Renal cortical epithelial cell (primary cell): ENCODE measurements around the gene CEP89. TPM values are rescaled to one million over a fixed set of nuclear protein-coding genes. Genes with fewer than 3 reads are reported as not detected.
"Not testable (repeated sequence)": the region's sequence is repeated elsewhere in the genome, so short reads cannot be mapped to it uniquely, and the experiment has no call there.

Experiments
- DNase-seq: peaks from one replicate; pipeline ENCODE4 v3.0.0-alpha.2; 2011; ENCODE audit warnings: low read depth
- total RNA-seq: library from RNA; depleted of rRNA; stranded (reverse); fragments of >200 nt; gene quantifications from 2 replicates; pipeline ENCODE4 v1.2.3, GENCODE V29; 2014

CEP89 gene
- total RNA-seq, 1 donor from 2014 or later: 22.4 TPM

GRCh38 chr19:32895384-32895783 is 76.4 kb downstream of the CEP89 start:
- no peak for DNase-seq

DNA sequence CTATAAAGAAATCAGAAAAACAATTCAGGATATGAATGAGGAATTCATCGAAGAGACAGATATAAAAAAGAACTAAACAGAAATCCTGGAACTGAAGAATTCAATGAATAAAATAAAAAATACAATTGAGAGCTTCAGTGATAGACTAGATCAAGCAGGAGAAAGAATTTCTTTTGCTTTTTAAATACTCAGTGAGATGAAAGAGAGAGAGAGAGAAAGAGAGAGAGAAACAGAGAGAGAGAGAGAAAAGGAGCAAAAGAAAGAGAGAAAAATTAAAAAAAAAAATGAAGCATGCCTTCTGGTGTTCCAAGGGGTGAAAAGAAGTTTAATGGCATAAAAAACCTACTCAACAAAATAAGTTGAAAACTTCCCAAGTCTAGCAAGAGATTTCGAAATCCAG is 80.1 kb downstream of the CEP89 start:
- DNase-seq: no peak

GRCh38 chr19:32890841-32891240 is 80.9 kb downstream of the CEP89 start:
- DNase-seq: no peak

DNA sequence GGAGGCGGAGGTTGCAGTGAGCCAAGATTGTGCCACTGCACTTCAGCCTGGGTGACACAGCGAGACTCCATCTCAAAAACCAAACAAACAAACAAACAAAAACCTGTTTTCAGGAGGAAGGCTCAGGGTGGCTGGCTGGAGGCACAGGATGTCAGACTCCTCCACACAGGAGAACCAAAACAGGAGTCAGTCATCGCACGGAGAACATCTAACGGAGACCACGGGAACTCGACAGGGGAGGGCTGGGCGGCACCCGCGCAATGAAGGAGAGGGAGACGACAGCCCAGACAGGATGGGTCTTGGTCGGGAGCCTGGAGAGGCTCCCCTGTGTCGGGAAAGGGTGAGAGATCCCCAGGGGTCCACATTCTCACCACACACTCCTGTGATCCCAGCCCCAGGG is 81.4 kb downstream of the CEP89 start:
- DNase-seq: no peak

- no peak for DNase-seq
Observed at GRCh38 chr19:32889137-32889934, 82.4 kb downstream of the CEP89 start.

DNA sequence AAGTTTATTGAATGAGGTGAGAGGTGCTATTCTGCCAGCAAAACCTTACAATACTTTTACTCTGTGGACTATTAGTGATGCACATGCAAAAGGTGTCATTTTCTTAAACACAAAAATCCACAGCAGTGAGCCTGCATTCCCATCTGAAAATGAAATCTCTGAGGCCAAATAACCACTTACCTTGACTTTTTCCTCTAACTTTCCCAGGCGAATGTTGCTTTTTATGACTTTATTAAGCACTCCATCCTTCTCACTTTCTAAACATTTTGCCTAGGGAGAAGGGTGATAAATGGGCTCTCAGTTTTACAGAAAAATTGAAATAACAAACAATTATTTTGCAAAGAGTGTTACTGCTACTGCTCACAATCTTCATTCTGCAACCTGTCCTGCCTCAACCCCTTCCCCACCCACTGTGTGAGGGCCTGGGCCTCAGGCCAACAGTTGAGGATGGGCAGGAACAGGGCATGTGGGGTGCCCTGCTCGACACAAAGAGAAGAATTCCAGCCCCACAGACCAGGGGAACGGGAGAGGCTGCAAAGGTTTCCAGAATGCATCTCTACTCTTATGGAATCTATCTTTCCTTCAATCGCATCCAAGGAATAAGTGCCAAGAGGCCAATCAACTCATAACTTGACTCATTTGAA is 84.1 kb downstream of the CEP89 start:
- DNase-seq: no peak

DNA sequence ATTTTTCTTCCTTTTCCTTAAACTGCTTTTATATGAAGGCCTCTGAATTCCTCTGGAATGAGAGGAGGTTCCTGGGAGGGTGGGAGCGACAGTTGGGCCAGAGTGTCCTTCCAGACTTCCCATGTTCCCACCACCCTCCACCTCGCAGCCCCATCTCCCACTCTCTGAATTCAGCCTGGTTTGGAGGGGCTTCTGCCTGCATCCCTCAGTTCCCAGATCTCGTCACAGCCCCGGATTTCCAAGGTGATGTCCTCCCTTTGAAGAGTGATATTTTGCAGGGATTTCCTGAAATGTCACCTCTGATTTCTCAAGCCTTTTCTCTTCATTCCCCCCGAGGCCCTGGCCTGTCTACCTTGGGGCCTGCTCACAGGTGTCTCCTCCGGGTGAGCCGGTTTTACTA is 85.5 kb downstream of the CEP89 start:
- no peak for DNase-seq

DNA sequence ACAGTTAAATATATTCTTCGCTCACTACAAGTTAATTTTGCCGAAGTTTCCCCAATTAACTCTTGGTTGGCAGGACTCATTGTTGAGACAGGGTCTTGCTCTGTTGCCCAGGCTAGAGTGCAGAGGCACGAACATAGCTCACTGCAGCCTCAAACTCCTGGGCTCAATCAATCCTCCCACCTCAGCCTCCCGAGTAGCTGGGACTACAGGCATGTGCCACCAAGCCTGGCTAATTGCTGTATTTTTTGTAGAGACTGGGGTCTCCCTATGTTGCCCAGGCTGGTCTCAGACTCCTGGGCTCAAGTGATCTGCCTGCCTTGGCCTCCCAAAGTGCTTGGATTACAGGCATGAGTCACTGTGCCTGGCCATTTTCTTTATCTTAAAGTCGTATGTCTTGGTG is 86.5 kb downstream of the CEP89 start:
- not testable (repeated sequence) for DNase-seq

DNA sequence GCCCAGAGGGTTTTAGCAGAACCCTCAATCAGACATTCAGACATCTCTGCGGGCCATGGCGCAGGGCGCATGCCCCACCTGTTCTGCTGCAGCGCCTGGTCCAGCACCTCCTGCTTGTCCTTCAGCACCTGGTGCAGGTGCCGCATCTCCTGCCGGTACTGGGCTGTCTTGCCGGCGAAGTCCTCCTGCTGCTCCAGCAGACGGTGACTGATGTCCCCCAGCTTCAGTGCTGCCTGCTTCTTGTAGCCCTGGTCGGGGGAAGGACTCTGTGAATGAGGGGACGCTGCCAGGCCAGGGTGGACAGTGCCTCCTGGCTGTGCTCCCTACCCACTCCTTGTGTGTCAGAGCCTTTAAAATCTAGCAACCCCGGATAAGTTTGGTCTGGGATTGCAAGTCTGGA is 90.0 kb downstream of the CEP89 start:
- DNase-seq: no peak

DNA sequence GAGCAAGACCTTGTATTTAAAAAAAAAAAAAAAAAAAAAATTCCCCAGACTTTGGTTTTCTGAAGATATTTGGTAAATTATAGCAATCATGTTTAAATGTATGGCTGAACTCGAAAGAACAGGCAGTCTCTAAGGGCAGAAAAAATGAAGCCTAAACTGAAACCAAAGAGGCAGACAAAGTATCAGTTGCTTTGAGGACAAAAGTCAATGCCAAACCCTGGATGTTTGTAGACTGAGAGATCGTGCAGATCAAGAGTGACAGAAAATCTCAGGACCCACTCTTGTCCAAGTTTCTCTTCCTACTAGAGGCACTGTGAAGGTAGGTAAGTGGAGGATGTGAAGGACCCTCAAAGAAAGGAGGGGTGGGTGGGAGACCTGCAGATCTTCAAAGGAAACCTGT is 91.1 kb downstream of the CEP89 start:
- DNase-seq: no peak

GRCh38 chr19:32879741-32880140 is 92.0 kb downstream of the CEP89 start:
- no peak for DNase-seq

GRCh38 chr19:32878988-32879387 is 92.8 kb downstream of the CEP89 start:
- DNase-seq: no peak

DNA sequence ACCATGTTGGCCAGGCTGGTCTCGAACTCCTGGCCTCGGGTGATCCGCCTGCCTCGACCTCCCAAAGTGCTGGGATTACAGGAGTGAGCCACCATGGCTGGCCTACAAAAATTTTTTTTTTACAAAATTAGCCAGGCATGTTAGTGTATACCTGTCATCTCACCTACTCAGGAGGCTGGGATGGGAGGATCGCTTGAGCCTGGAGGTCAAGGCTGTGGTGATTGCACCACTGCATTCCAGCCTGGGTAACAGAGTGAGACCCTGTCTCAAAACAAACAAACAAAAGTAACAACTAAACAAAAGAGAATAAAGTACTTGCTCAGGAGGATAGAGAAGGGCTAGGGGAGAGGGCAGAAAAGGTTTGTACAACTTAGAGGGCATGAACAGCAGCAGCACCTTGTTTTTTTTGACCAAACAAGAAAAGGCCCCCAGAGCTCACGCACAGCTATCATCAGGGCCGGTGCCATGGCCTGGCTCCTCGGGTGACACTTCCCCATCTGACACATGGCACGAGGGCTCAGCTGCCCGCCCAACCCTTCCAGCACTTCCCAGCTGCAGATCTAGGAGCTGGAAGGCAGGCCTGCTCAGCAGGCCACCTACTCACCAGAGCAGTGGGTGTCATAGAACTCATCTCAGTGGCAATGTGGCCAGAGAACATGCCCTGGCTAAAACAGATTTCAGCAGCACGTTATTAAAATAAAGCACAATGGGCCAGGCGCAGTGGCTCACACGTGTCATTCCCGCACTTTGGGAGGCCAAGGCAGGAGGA is 93.6 kb downstream of the CEP89 start:
- no peak for DNase-seq

- no peak for DNase-seq
Observed at GRCh38 chr19:32877323-32877912, 94.3 kb downstream of the CEP89 start.

DNA sequence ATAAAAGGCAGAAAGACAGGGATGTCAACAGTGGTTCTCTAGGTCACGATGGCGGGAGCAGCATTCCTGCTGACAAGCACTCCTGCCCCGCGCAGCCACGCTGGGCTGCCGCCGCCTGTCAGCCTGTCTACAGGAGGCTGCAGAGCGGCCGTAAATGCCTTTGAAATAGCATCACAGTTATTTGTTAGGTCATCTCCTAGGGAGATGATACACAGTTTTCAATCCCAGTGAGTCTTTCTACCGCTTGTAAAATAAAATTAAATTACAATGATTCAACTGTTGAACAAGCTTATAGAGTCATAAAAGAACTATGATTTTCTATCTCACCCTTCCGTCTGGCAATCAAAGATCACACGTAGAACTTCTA is 94.9 kb downstream of the CEP89 start:
- DNase-seq: no peak

DNA sequence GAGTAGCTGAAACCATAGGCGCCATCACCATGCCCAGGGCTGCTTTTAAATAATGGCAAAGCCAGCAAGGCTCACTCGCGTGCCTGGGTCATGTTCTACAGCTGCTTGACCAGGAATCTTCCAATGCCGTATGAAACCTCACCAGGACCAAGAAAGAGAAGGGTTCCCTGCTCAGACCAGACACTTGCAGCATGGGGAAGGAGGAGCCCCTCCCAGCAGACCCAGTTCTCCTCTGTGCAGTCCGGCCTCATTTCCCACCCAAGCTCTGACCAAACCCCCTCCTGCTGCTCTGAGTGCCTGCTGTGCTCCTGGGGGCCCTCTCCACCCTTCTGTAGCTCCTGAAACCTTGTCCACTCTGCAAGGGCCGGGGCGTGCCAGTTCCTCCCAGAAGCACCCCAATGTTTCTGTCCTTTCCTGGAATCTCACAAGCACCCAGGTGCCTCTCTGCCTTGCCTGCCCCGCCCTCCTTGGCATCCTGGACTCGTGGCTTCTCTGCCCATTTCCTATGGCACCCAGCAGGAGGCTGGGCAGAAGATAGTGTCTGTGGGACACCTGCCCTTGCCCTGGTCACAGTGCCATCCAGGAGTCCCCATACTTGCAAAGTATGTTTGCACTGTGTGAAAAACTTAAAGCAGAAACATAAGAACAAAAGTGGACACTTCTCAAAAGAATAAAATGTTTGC is 95.4 kb downstream of the CEP89 start:
- DNase-seq: no peak

- no peak for DNase-seq
Observed at GRCh38 chr19:32875428-32875827, 96.3 kb downstream of the CEP89 start.

DNA sequence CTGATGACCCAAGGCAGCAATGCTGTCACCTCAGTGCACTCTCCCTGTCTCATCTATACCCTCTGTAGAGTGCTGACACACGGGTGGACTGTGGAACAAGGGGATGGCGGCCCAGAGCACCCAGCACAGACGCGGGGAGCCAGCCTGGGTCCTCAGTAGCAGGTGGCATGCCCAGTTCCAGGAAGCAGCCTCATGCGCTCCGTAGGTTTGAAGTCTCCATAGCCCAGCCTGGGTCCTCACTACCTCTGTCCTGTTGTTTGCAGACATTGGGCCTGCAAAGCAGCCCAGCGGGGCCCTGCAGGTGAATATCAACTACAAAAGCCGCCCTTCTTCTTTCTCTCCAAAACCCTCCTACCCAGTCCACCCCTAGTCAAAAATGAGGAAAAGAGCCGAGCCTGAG is 97.2 kb downstream of the CEP89 start:
- DNase-seq: no peak

GRCh38 chr19:32873247-32873959 is 98.4 kb downstream of the CEP89 start:
- DNase-seq: no peak

DNA sequence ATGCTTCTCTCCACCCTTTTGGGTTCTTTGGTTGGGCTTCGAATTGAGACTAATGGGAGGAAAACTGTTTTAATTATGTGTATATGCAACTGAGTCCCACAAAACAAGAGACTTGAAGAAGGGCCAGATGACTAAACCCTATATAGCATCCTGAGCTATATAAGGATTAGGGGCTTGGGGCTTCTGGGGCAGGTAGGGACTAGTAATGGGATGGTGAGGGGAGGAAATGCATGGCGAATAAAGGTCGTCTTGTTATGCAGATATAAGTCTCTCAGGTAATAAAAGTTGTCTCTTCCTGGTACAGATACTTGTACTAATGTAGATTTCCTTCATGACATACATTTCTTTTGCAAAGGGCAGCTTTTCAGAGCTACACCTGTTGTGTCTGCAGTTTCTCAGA is 99.4 kb downstream of the CEP89 start:
- no peak for DNase-seq

GRCh38 chr19:32870981-32871451 is 100.7 kb downstream of the CEP89 start:
- DNase-seq: no peak
